Immature natural killer cell (primary cell): Measurements from ENCODE around the gene EXOC2. TPM values are rescaled to one million over a fixed set of nuclear protein-coding genes. Genes with fewer than 3 reads are reported as not detected.

Experiments
- DNase-seq, 3 donors: peaks; one replicate each; pipeline ENCODE4 v3.0.0; 2022; ENCODE audit warnings: mixed read lengths in 1 of 3
- H3K27ac Mint-ChIP-seq, 6 donors: one replicate each; pipeline ENCODE4 v1.8.0; 2020; ENCODE audit warnings: mixed read lengths in 6 of 6, mild to moderate bottlenecking in 5 of 6, inconsistent platforms in 4 of 6, moderate library complexity in 3 of 6
- H3K27me3 Mint-ChIP-seq, 3 donors: one replicate each; pipeline ENCODE4 v1.8.0; 2020 to 2021; ENCODE audit warnings: low read depth in 3 of 3, mild to moderate bottlenecking in 3 of 3, mixed read lengths in 3 of 3, moderate library complexity in 3 of 3, inconsistent platforms in 1 of 3
- H3K36me3 Mint-ChIP-seq, 3 donors: one replicate each; pipeline ENCODE4 v1.8.0; 2020; ENCODE audit warnings: mixed read lengths in 3 of 3, inconsistent platforms in 2 of 3, mild to moderate bottlenecking in 2 of 3
- H3K4me1 Mint-ChIP-seq, 2 donors: one replicate each; pipeline ENCODE4 v1.8.0; 2020; ENCODE audit warnings: inconsistent platforms in 2 of 2, mild to moderate bottlenecking in 2 of 2, mixed read lengths in 2 of 2, moderate library complexity in 1 of 2
- H3K4me3 Mint-ChIP-seq, 5 donors: one replicate each; pipeline ENCODE4 v1.8.0; 2020; ENCODE audit warnings: mild to moderate bottlenecking in 5 of 5, mixed read lengths in 5 of 5, inconsistent platforms in 3 of 5, moderate library complexity in 3 of 5
- H3K9me3 Mint-ChIP-seq, 6 donors: one replicate each; pipeline ENCODE4 v1.8.0; 2020; ENCODE audit warnings: mild to moderate bottlenecking in 6 of 6, mixed read lengths in 6 of 6, inconsistent platforms in 4 of 6, moderate library complexity in 3 of 6
- polyA plus RNA-seq, 3 donors: library from polyadenylated mRNA; unstranded; fragments of 300-500 nt; fragmentation: Illumina TruSeq; gene quantifications; one replicate each; pipeline ENCODE4 v1.2.3, GENCODE V29; 2021

The EXOC2 gene
- polyA plus RNA-seq = 10 to 100 TPM; 23.8 to 33.8 (median 25.6) TPM

DNA sequence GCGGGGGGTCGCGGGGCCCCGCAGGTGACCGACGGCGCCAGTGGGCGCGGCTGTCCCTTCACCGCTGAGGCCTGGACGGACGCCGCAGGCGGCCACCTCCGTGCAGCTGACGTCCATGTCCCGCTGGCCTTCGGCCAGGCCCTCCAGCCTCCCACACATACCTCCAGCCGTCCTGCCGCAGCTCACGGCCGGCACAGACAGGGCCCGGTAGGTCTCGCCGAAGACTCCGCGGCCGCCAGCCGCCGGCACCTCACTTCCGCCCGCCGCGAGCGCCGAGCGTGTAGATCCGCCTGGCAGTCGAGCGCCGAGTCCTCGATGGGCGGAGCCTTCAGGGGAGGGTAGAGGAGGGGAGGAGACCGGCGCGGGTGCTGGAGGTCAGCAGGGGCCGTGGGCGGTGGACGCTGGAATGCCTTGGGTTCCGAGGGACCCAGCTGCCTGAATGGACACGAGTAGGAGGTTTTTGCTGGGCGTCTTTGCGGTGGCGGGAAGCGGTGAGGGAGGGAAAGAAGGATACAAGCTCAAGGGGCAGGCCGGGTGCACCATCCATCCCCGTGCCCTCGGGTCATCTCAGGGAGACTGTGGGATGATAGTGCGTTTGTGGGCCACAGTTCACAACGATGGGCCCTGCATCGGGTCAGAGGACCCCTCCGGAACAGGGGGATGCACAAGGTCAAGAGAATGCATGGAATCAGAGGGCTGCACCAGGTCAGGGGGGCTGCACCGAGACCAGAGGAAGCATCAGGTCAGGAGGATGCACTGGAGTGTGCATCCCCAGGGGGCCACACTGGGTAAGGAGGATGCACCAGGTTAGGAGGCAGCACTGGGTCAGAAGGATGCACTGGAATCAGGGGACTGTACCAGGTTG, at the start of gene EXOC2:
Gene EXOC2, minus strand, starts transcription at position 282 of the 865 bp plus-strand sequence. CDS start 55,321 bp downstream, outside the sequence.
- Mint-ChIP-seq H3K27me3 (peaks cover 2 to 8% (median 4%) of the 10 kb centered on the region in 3 donors), H3K27ac (peak within 1 kb of the TSS; percentile 84 to 96 (median 92)), H3K4me3 (peak within 1 kb of the TSS; percentile 95 to 96 (median 95)), H3K4me1 (peaks cover 35 to 40% of the 10 kb centered on the region in 2 donors), H3K9me3 (no peaks in the 10 kb centered on the region), H3K36me3 (no peaks in the 10 kb centered on the region)
- peak; percentile 81 to 83 (median 82) for DNase-seq

GRCh38 chr6:741410-742339, 48.7 kb upstream of the EXOC2 start:
- H3K9me3 Mint-ChIP-seq = no peaks in the 10 kb centered on the region
- peaks cover 0 to 2% (median 2%) of the 10 kb centered on the region in 3 donors for H3K27me3 Mint-ChIP-seq
- no peaks in the 10 kb centered on the region for H3K4me1 Mint-ChIP-seq
- no peak overlapping the region for H3K27ac Mint-ChIP-seq
- no peak for DNase-seq
- H3K4me3 Mint-ChIP-seq = no peak overlapping the region
- no peaks in the 10 kb centered on the region for H3K36me3 Mint-ChIP-seq

GRCh38 chr6:736657-737446, 43.9 kb upstream of the EXOC2 start:
- DNase-seq = no peak
- H3K36me3 Mint-ChIP-seq = no peaks in the 10 kb centered on the region
- no peaks in the 10 kb centered on the region for H3K4me1 Mint-ChIP-seq
- H3K27me3 Mint-ChIP-seq = peaks cover 0 to 2% (median 0%) of the 10 kb centered on the region in 3 donors
- H3K9me3 Mint-ChIP-seq = no peaks in the 10 kb centered on the region
- no peak overlapping the region for H3K27ac Mint-ChIP-seq
- H3K4me3 Mint-ChIP-seq = no peak overlapping the region

DNA sequence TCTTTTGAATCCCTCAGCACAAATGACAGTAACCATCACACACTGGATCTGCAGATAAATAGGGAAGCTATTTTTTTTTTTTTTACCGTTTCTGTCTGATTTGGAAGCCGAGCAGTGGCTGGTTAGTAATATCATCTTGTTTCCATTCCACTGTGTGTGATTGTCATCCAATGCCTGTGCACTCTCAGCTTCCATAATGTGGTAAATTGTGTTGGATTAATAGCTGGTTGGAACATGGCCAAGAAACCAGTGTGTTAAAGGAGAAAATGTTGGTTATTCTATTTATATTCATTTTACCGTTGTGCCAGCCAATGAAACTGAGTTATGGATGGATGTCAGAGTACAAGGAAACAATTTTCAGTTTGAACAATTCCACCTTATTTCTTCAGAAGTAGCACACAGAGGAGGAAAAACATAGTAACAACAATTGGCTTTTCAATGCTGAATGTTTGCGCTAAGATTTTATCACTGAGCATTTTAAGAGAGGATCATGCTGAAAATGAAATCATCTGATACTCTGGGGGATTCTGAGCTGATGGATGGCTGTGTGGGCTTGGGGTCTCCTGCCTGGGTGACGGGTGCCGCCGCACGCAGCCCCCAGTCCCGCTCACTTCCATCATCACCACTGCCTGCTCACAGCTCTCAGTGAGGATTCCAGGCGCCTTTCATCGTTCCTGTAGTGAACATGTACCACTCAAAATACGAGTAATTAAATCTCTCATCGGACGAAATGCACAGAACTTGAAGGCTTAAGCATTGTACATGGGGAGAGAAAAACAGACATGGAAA, 40.7 kb upstream of the EXOC2 start:
- DNase-seq = no peak
- Mint-ChIP-seq H3K36me3 (no peaks in the 10 kb centered on the region), H3K27ac (no peak overlapping the region), H3K27me3 (peaks cover 0 to 1% (median 0%) of the 10 kb centered on the region in 3 donors), H3K9me3 (no peaks in the 10 kb centered on the region), H3K4me1 (no peaks in the 10 kb centered on the region), H3K4me3 (no peak overlapping the region)

- DNase-seq = no peak
- Mint-ChIP-seq H3K27me3 (peaks cover 0 to 5% (median 0%) of the 10 kb centered on the region in 3 donors), H3K4me3 (no peak overlapping the region), H3K4me1 (no peaks in the 10 kb centered on the region), H3K27ac (no peak overlapping the region), H3K36me3 (no peaks in the 10 kb centered on the region), H3K9me3 (no peaks in the 10 kb centered on the region)
These were observed 39.0 kb upstream of the EXOC2 start for GRCh38 chr6:731924-732323.

DNA sequence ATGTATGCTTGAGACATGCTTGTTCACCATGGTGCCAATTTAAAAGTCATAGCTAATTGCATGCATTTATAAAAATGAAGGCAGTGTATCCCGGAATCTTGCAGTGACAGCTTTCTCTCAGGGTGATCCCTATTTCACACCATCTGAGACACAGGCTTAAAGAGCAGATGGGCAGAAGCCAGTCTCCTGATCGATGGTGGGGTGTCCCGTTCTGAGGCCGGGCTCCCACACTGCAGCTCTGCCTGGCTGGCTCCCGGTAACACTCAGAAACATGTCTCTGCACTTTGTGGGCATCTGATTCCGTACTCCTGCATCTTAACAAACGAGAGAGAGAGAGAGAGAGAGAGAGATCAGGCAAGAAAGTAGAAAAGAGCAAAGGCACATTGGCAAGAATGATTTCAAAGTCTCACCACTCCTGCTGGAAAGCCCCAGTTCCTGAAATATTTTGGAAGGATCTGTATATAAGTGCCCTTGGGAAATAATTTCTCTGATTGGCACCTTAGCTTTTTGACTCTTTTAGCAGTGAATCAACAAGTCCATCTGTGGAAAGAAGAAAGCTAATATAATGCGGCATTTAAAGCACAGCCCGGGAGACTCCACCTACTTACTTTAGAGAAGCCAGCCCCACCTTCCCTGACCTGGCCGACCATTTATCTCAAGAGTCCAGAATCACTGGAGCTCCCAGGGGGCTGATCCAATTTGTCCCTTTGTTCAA, 36.8 kb upstream of the EXOC2 start:
- no peaks in the 10 kb centered on the region for H3K4me1 Mint-ChIP-seq
- no peaks in the 10 kb centered on the region for H3K9me3 Mint-ChIP-seq
- peaks cover 0 to 6% (median 0%) of the 10 kb centered on the region in 3 donors for H3K36me3 Mint-ChIP-seq
- H3K4me3 Mint-ChIP-seq = no peak overlapping the region
- DNase-seq = no peak
- no peak overlapping the region for H3K27ac Mint-ChIP-seq
- peaks cover 1 to 5% (median 4%) of the 10 kb centered on the region in 3 donors for H3K27me3 Mint-ChIP-seq

DNA sequence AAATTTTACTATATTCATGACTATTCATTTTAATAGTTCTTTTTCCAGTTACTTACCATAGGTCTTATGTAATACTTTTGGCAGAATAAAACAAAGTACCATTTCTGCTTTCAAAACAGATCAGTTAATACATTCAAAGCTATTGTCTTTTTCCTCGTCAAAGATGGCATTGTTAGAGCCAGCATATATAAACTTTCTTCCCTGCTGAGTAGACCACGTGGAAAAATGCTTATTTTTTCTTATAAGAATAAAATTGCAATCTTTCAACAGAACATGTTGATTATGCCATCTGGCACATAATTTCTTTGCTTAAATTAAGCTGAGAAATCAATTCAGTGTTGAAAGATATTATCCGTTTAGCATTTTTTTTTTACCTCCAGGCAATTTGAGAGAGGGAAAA, 34.9 kb upstream of the EXOC2 start:
- H3K27ac Mint-ChIP-seq = no peak overlapping the region
- H3K4me1 Mint-ChIP-seq = peaks cover 1 to 5% of the 10 kb centered on the region in 2 donors
- H3K4me3 Mint-ChIP-seq = no peak overlapping the region
- DNase-seq = no peak
- H3K27me3 Mint-ChIP-seq = peaks cover 1 to 5% (median 4%) of the 10 kb centered on the region in 3 donors
- H3K9me3 Mint-ChIP-seq = no peaks in the 10 kb centered on the region
- peaks cover 0 to 6% (median 0%) of the 10 kb centered on the region in 3 donors for H3K36me3 Mint-ChIP-seq

DNA sequence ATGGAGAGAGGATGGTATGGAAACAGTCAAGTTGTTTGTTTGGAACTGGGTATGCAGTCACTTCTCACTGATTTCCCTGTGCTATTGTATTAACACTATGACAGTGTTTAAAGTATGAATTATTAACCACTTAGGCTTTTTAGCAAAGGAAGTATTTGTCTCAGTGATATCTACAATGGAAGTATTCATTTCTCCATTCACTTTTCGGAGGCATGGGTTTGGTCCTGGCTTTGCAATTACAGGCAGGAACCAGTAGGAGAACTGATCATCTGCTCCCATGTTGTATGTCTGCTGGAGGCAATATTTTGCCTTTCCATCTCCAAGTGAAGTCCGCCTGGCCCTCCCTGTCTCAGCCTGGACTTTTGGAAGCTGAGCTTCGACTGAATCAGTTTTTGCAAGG, 30.6 kb upstream of the EXOC2 start:
- Mint-ChIP-seq H3K36me3 (peaks cover 0 to 6% (median 0%) of the 10 kb centered on the region in 3 donors), H3K4me1 (peaks cover 11 to 16% of the 10 kb centered on the region in 2 donors), H3K9me3 (no peaks in the 10 kb centered on the region), H3K27ac (no peak overlapping the region), H3K4me3 (no peak overlapping the region), H3K27me3 (peaks cover 2 to 4% (median 3%) of the 10 kb centered on the region in 3 donors)
- DNase-seq = no peak

GRCh38 chr6:722608-723007, 29.7 kb upstream of the EXOC2 start:
- H3K9me3 Mint-ChIP-seq = no peaks in the 10 kb centered on the region
- peaks cover 11 to 16% of the 10 kb centered on the region in 2 donors for H3K4me1 Mint-ChIP-seq
- DNase-seq = no peak
- H3K27me3 Mint-ChIP-seq = peaks cover 2 to 5% (median 3%) of the 10 kb centered on the region in 3 donors
- H3K36me3 Mint-ChIP-seq = peaks cover 0 to 6% (median 0%) of the 10 kb centered on the region in 3 donors
- no peak overlapping the region for H3K27ac Mint-ChIP-seq
- H3K4me3 Mint-ChIP-seq = peak overlapping the region in 2 of 5 donors; percentile 9 to 14

- Mint-ChIP-seq H3K9me3 (no peaks in the 10 kb centered on the region), H3K4me3 (peak overlapping the region in 3 of 5 donors; percentile 54 to 72 (median 55)), H3K4me1 (peaks cover 11 to 16% of the 10 kb centered on the region in 2 donors), H3K36me3 (peaks cover 0 to 11% (median 0%) of the 10 kb centered on the region in 3 donors), H3K27ac (no peak overlapping the region), H3K27me3 (peaks cover 0 to 5% (median 3%) of the 10 kb centered on the region in 3 donors)
- DNase-seq = peak; percentile 41 to 53 (median 49)
These were observed 29.2 kb upstream of the EXOC2 start for GRCh38 chr6:722077-722524.

GRCh38 chr6:718345-718744, 25.4 kb upstream of the EXOC2 start:
- no peak for DNase-seq
- Mint-ChIP-seq H3K27ac (no peak overlapping the region), H3K9me3 (no peaks in the 10 kb centered on the region), H3K4me1 (peaks cover 11 to 16% of the 10 kb centered on the region in 2 donors), H3K36me3 (peaks cover 0 to 5% (median 0%) of the 10 kb centered on the region in 3 donors), H3K4me3 (no peak overlapping the region), H3K27me3 (peaks cover 0 to 2% (median 1%) of the 10 kb centered on the region in 3 donors)

- Mint-ChIP-seq H3K27ac (no peak overlapping the region), H3K4me3 (no peak overlapping the region), H3K9me3 (no peaks in the 10 kb centered on the region), H3K27me3 (peaks cover 0 to 2% (median 1%) of the 10 kb centered on the region in 3 donors), H3K4me1 (peaks cover 4 to 6% of the 10 kb centered on the region in 2 donors), H3K36me3 (peaks cover 0 to 5% (median 0%) of the 10 kb centered on the region in 3 donors)
- no peak for DNase-seq
These were observed 24.2 kb upstream of the EXOC2 start for GRCh38 chr6:717135-717534.
